Lung microvascular endothelial cell (primary cell): ENCODE measurements around the gene NUP210L. TPM values are rescaled to one million over a fixed set of nuclear protein-coding genes. Genes with fewer than 3 reads are reported as not detected.
"Not testable (repeated sequence)": the region's sequence is repeated elsewhere in the genome, so short reads cannot be mapped to it uniquely, and the experiment has no call there.

Source experiments
- DNase-seq, 2 donors: peaks; one replicate each; pipeline versions ENCODE4 v3.0.0 to v3.0.0-alpha.2; 2010; ENCODE audit warnings: low read depth in 2 of 2
- total RNA-seq: library from RNA; depleted of rRNA; stranded (reverse); fragments of >200 nt; gene quantifications from 2 replicates; pipeline ENCODE4 v1.2.1, GENCODE V29; 2014

Gene NUP210L
- total RNA-seq, 1 donor from 2014 or later = 0.20 TPM

DNA sequence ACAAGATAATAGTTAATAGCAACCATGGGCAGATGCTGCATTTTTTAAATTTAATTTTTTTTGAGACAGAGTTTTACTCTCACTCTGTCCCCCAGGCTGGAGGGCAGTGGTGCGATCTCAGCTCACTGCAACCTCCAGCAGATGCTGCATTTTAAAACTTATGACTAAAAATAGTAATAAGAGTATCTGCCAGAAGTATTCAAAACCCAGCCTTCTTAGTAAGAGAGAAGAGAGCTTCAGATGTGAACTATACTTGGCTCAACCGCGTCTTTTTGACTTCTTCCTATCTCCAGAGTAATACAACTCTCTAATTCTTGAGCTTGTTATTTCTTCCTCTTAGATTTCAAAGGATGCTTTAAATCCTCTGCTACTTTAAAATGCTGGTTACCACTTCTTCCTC, 159.7 kb downstream of the NUP210L start:
- no peak for DNase-seq

DNA sequence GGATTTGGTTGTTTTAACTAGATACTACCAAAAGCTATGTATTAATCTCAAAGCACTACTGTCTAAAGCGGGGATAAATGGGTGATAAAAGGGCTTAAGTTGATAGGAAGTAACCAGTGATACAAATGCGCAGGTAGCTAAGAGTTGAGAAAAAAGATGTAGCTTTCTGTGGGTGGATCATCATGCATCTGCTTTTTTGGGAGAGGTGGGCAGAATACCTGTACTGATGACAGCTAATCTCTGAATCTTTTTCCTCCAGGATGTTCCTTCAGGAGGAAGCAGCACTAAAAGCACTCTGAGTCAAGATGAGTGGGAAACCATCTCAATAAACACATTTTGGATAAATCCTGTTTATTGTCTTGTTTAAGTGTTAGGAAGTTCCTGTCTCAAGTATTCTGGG, 163.1 kb downstream of the NUP210L start:
- no peak for DNase-seq

GRCh38 chr1:153991151-153991630, 163.7 kb downstream of the NUP210L start:
- peak; percentile 16 to 20 for DNase-seq

DNA sequence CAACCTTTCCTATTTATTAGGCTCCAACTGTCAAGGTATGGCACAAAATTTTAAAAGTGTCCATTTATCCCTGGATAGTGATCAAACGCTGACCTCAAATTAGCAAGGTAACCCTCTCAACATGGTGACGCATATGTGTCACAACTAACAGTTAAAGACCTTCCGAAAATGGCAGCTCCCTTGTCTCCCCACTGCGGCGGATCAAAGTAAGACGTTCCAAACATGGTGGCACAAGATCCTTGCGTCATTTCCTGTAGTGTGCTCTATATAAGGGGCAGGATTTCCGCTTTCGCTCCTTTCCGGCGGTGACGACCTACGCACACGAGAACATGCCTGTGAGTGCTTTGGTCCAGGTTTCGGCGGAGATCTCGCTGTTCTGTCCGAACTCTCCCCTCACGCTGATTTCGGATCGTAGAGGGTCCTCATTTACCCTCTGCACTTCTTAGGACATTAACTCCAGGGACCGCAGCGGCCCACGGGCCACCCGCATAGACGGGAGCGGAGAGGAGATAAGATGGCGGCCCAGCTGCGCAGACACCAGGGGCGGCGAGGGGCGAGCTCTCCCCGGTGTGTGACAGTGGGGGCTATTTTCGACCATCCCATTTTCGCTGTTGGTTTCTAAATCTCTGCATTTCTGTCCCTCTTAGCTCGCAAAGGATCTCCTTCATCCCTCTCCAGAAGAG, 164.3 kb downstream of the NUP210L start, which contains the start of gene RPS27:
RPS27 (plus strand) TSS at position 295 of the 683 bp plus-strand sequence; CDS start at position 330, 35 bp downstream.
- peak; percentile 98 for DNase-seq

- DNase-seq = no peak
These were observed 167.3 kb downstream of the NUP210L start for GRCh38 chr1:153987621-153988020.

DNA sequence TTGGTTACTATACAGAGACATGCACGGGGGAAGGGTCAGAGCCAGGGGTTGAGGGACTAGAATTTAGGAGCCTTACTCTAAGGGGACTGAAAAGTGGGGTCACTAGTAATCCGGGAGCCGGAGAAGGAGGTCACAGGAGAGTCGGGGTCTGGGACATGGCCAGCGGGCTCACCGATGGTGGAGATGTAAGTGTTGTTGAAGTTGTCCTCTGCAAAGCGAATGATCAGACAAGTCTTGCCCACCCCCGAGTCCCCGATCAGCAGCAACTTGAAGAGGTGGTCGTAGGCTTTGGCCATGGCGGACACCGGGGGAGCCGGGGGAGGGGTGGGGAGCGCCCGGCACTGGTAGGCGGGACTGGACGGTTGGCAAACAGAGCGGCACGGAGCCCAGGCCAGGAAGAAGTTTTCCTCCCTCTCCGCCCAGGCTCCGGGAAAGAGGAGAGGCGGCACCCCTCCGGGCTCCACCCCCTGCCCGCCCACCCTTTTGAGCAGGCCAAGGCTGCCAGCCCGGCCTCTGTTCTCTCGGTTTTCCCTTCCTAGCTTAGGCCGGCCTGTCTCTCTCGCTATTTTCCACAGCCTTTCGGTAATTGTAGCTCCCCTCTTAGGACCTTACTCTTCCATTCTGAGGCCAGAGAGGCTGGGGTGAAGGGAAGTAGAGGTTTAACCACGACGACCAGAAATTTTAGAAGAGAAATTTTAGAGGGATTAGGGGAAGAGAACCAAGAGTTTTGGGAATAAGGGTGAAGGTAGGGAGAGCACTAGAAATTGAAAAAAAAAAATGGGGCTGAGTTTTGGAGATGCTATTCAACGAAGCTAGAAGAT, 168.7 kb downstream of the NUP210L start, which contains the start of gene RAB13:
RAB13 (minus strand) TSS at position 399 of the 821 bp plus-strand sequence; CDS start at position 296, 103 bp downstream.
- DNase-seq = peak; percentile 77 to 84

DNA sequence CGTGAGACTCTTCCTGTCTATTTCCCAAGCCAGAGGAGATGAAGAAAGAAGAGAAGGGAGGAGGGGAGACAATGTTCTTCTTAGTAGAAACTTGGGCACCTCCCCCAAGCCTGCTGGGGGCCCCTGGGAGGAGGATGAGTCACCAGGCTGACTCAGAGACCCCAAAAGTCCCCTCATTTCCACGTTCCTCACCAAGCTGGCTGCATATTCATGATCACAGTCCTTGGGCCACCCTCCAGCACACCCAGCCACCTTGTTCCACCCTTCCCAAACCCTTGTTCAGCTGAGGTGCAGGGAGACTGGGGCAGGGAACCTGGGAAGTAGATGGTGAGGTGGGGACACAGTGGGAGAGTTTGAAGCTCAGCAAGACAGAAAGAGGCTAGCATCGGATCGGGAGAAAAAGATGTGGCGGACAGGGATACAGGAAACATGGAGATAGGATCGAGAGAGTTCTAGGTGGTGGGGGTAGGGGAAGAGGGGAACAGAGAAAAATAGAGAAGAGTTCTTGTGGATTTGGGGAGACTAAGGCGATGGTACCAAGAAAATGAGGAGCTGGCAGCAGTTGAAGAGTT, 169.4 kb downstream of the NUP210L start:
- DNase-seq = peak in 1 of 2 donors; percentile 74

DNA sequence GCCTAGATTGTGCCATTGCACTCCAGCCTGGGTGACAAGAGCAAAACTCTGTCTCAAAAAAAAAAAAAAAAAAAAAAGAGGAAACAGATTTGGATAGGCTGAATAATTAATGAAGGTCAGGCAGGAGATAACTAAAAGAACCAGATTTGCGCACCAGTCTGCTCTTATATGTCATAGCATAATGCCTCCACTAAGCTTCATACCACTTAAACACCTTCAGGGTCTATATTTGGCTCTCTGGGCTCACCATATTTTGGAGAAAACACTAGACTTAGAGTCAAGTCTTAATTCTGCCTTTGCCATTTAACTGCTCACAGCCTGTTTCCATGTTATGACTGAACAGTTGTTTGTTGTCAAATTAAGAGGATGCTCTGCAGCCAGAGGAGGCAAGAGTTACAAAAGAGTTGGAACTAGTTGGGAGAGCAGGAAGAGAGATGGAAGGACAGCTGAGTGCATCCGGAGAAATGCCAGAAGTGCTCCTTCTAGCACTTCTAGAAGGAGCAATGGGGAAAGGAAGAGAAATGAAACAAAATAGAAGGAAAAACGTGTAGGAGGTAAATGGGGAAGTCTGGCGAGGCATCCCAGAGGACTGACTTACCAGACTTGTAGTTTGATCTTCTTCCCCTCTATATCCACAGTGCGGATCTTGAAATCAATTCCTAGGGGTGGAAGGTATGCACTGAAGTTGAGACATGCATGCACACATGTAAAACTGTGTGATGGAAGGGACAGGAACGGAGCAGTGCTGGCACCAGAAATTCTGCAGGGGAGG, 170.6 kb downstream of the NUP210L start:
- no peak for DNase-seq

DNA sequence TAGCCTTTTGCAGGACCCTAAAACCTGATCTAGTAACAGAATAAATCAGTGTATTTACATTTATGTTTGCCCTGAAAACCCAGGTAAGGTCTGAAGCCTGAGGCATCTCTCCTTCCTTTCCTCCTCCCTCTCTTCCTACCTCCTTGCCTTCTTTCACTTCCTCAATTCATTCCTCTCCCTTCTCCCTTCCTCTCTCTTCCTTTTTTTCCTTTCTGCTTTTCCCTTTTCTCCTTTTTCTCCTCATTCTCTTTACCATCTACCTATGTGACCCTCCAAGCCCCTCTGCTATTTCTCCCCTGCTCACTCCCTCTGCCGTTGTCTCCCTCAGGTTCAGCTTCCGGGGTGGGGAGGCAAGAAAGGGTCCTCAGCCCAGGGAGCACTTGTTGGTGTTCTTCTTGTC, 173.1 kb downstream of the NUP210L start:
- not testable (repeated sequence) for DNase-seq

DNA sequence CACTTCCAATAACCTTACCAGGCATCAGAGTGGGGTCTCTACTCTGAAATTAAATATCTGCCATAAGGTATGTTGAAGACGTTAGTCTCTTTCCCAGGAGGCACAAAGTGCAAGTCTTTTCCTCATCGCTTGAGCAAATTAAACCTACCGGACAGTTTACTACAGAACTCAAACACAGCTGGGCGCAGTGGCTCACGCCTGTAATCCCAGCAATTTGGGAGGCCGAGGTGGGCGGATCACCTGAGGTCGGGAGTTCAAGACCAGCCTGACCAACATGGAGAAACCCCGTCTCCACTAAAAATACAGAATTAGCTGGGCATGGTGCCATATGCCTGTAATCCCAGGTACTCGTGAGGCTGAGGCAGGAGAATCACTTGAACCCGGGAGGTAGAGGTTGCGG, 175.8 kb downstream of the NUP210L start:
- DNase-seq = not testable (repeated sequence)

- DNase-seq = no peak
These were observed 176.5 kb downstream of the NUP210L start for GRCh38 chr1:153978274-153978909.

- DNase-seq = peak; percentile 85 to 86
These were observed 177.3 kb downstream of the NUP210L start, which contains the start of gene JTB for GRCh38 chr1:153977250-153978240. TSS of gene JTB (minus strand) at chr1:153977674. CDS start at chr1:153977252, 422 bp downstream.

DNA sequence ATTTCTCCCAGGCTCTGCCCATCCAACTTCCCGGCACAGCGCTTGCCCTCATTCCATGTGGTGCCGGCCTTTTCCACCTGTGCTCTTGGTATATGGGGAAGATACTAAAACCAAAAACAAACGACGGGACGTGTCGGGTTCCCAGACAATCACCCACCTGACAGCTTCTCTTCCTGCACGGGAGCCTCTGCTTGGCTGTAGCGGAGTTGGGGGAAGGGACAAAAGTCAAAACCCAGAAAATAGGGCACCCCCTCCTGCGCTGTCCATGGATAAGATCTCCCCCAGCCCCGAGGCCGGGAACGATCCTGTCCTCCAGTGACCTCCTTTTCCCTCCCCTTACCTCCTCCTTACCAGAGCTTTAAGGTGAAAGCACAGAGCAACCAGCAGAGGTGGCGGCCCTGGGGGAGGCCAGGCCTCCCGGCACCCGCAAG, 178.0 kb downstream of the NUP210L start:
- no peak for DNase-seq

DNA sequence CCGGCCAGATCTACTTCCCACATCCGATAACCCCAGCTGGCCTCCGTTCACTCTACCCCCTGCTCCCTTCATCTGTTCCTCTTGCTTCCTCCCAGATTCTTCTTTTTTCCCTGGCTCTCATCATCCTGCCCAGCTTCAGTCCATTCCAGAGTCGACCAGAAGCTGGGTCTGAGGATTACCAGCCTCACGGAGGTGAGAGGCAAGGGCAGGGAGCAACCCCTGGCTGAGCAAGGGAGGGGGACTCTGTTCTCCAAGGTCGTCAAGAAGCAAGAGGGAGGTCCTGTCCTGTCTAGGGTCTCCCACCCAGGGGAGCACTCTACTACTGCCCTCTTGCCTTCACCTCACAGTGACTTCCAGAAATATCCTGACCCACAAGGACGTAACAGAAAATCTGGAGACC, 181.3 kb downstream of the NUP210L start:
- DNase-seq = no peak

DNA sequence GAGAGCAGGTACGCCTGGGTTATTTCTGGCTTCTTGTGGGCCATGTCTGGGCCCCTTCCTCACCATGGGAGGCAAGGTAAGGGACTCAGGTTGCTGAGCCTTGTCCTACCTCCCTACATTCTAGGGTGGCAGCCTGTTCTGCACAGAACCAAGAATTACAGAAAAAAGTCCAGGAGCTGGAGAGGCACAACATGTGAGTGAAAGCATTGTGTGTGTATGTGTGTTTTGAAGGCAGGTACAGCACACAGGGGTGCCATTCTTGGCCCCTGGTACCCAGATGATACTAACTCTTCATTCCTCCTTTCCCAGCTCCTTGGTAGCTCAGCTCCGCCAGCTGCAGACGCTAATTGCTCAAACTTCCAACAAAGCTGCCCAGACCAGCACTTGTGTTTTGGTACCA, 181.8 kb downstream of the NUP210L start:
- no peak for DNase-seq

- DNase-seq = no peak
These were observed 184.5 kb downstream of the NUP210L start for GRCh38 chr1:153970346-153970745.

- no peak for DNase-seq
These were observed 185.9 kb downstream of the NUP210L start for GRCh38 chr1:153968972-153969371.

DNA sequence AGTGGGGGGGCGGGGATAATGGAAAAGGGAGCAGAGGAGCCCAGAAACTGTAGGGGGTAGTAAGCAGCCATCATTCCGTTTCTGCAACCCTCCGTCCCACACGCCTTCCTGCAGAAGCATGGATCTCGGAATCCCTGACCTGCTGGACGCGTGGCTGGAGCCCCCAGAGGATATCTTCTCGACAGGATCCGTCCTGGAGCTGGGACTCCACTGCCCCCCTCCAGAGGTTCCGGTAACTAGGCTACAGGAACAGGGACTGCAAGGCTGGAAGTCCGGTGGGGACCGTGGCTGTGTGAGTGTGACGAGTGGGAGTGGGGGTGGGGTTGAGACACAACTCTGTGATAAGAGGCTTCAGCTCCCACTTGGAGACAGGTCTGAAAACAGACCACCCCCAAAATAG, 186.5 kb downstream of the NUP210L start:
- DNase-seq = no peak

GRCh38 chr1:153968000-153968363, 186.9 kb downstream of the NUP210L start:
- no peak for DNase-seq
